AG04450 (cell line): ENCODE measurements around the gene SIRT4. TPM values are rescaled to one million over a fixed set of nuclear protein-coding genes. Genes with fewer than 3 reads are reported as not detected.
A peak's percentile ranks its signal among the peaks of the same experiment; 100 is the strongest.

Experiments
- CTCF ChIA-PET: fragments of 300-600, 350-600 bp; formaldehyde crosslinking; extraction: SDS; loops from one replicate; lab custom pipeline; 2022; ENCODE audit warnings: antibody characterized with exemption, inconsistent platforms; lab: Charles Lee
- POLR2A ChIA-PET: fragments of 350-600 bp; formaldehyde crosslinking; extraction: SDS; loops from one replicate; lab custom pipeline; 2021; ENCODE audit warnings: antibody characterized with exemption, inconsistent platforms; lab: Yijun Ruan, JAX
- DNase-seq: peaks from one replicate; pipeline ENCODE4 v3.0.0-alpha.2; 2011; ENCODE audit warnings: low read depth, low spot score
- H3K27ac ChIP-seq: one replicate; pipeline ENCODE4 v1.5.1; 2012; ENCODE audit warnings: low read depth, low read length, control low read depth
- H3K27me3 ChIP-seq: one replicate; pipeline ENCODE4 v1.6.0; 2012; ENCODE audit warnings: low read length; ENCODE audit not compliant: control insufficient read depth, insufficient read depth
- H3K4me3 ChIP-seq: 2 replicates; pipeline ENCODE4 v1.5.1; 2011; ENCODE audit warnings: mild to moderate bottlenecking, low read depth, low read length, control low read depth
- H3K9me3 ChIP-seq: 2 replicates; pipeline ENCODE4 v1.5.1; 2012; ENCODE audit warnings: low read length; ENCODE audit not compliant: control insufficient read depth, insufficient read depth
- polyA plus RNA-seq: library from polyadenylated mRNA; depleted of rRNA; stranded (reverse); fragments of >200 nt; gene quantifications from 2 replicates; pipeline ENCODE4 v1.2.3, GENCODE V29; 2011
- TF ChIP-seq, protein P1 (sequence below): IDR thresholded peaks from 2 replicates; pipeline ENCODE4 v1.5.1; 2011; ENCODE audit warnings: low read depth, low read length, control low read depth, inconsistent platforms

Gene SIRT4
- polyA plus RNA-seq, 1 experiment: 1.9 TPM

DNA sequence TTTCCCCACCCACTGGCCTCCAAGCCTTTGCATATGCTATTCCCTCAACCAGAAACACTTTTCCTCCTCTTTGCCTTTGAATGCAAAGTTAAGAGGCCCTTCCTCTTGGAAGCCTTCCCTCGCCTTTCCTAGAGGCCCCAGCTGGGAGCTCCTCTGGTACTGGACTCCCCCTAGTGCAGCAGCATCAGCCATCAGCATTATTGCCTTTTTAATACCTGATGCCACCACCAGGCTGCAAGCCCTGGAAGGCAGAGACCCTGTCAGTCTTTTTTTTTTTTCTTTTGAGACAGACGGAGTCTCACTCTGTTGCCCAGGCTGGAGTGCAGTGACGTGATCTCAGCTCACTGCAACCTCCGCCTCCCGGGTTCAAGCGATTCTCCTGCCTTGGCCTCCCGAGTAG lies 44.6 kb downstream of the SIRT4 start:
- DNase-seq: no peak
- CTCF ChIA-PET: no interaction called here

GRCh38 chr12:120347766-120348165 lies 45.6 kb downstream of the SIRT4 start:
- no peak overlapping the region for H3K27ac ChIP-seq
- no peaks in the 10 kb centered on the region; the same call in 1 of the 2 replicates for H3K9me3 ChIP-seq
- ChIA-PET POLR2A (no interaction called here), CTCF (interaction anchor here (0.6 kb wide), 1 partner anchor 7 kb away, joined by 4 read pairs; no protein-coding TSS in a partner anchor)
- no peak for DNase-seq
- no peak overlapping the region for H3K4me3 ChIP-seq
- TF ChIP-seq, protein P1, sequence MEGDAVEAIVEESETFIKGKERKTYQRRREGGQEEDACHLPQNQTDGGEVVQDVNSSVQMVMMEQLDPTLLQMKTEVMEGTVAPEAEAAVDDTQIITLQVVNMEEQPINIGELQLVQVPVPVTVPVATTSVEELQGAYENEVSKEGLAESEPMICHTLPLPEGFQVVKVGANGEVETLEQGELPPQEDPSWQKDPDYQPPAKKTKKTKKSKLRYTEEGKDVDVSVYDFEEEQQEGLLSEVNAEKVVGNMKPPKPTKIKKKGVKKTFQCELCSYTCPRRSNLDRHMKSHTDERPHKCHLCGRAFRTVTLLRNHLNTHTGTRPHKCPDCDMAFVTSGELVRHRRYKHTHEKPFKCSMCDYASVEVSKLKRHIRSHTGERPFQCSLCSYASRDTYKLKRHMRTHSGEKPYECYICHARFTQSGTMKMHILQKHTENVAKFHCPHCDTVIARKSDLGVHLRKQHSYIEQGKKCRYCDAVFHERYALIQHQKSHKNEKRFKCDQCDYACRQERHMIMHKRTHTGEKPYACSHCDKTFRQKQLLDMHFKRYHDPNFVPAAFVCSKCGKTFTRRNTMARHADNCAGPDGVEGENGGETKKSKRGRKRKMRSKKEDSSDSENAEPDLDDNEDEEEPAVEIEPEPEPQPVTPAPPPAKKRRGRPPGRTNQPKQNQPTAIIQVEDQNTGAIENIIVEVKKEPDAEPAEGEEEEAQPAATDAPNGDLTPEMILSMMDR: no peak
- peaks cover 15% of the 10 kb centered on the region for H3K27me3 ChIP-seq

More for the DNA sequence above, 44.6 kb downstream of the SIRT4 start:
- Histone ChIP-seq H3K9me3 (no peaks in the 10 kb centered on the region; the same call in 1 of the 2 replicates), H3K4me3 (no peak overlapping the region), H3K27ac (no peak overlapping the region), H3K27me3 (peaks cover 19% of the 10 kb centered on the region)
- POLR2A ChIA-PET: no interaction called here
- TF ChIP-seq, protein P1: 0 out of 2 replicates have a peak, but pooled peaks have one; percentile 6

- Histone ChIP-seq H3K9me3 (no peaks in the 10 kb centered on the region; the same call in 1 of the 2 replicates), H3K4me3 (no peak overlapping the region), H3K27me3 (peaks cover 11% of the 10 kb centered on the region), H3K27ac (no peak overlapping the region)
- DNase-seq: no peak
- POLR2A ChIA-PET: no interaction called here
- TF ChIP-seq, protein P1: no peak
- CTCF ChIA-PET: interaction anchor here (0.6 to 1.0 kb wide), 2 partner anchors 11 to 49 kb away, joined by 3 to 5 read pairs; no protein-coding TSS in a partner anchor
Observed at GRCh38 chr12:120350576-120351350, 48.6 kb downstream of the SIRT4 start.

- Histone ChIP-seq H3K4me3 (no peak overlapping the region), H3K27ac (no peak overlapping the region), H3K9me3 (no peaks in the 10 kb centered on the region; the same call in 1 of the 2 replicates), H3K27me3 (peaks cover 12% of the 10 kb centered on the region)
- TF ChIP-seq, protein P1: no peak
- no peak for DNase-seq
- CTCF ChIA-PET: interaction anchor here (1.6 to 6.7 kb wide), 2 partner anchors 15 to 79 kb away, joined by 5 to 82 read pairs; no protein-coding TSS in a partner anchor
- POLR2A ChIA-PET: no interaction called here
Observed at GRCh38 chr12:120352117-120352516, 50.0 kb downstream of the SIRT4 start.

DNA sequence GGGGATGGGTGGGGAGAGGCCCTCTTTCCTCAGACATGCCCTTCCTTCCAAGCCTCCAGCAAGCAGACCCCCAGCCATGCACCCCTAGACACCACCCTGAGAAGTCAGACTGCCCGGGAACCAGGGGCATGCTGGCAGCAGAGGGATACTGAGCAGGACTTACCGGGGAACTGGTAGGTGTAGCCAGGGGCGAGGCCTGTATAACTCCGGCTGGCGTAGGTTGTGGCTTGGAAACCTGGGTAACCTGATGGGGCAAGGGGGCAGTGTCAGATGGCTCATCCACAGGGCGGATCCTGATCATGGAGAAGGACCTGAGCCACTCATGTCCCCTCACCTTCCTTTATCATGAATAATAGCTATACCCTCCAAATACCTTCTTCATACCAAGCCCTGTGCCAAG lies 51.0 kb downstream of the SIRT4 start:
- no peak for DNase-seq
- Histone ChIP-seq H3K9me3 (no peaks in the 10 kb centered on the region), H3K4me3 (no peak overlapping the region), H3K27me3 (peaks cover 14% of the 10 kb centered on the region), H3K27ac (no peak overlapping the region)
- POLR2A ChIA-PET: no interaction called here
- TF ChIP-seq, protein P1: no peak
- CTCF ChIA-PET: interaction anchor here (0.6 to 6.7 kb wide), 3 partner anchors 14 to 115 kb away, joined by 3 to 82 read pairs (median 5); no protein-coding TSS in a partner anchor
